Ecto neural progenitor cell (in vitro differentiated cells): Measurements from ENCODE around the gene IGSF3.

Source experiments
- DNase-seq: peaks from one replicate; pipeline ENCODE4 v3.0.0-alpha.2; 2018; ENCODE audit warnings: low spot score

IGSF3 gene

DNA sequence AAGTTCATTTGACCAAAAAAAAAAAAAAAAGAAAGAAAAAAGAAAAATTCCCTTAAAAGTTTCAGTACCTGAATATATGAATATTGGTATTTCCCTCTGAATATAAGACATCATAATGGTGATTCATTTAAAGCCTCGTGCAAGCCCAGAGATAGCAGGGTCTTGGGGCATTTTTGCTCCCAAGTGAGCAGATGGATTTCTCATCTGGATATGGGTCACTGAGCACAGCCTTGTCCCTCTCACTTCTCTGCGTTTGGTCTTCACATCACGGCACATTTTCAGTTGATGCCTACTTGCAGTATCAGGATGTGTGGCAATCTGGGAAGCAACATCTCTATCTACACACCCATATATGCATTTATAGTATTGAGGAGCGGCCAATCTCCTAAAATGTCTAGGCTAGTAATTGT lies 109.4 kb downstream of the IGSF3 start:
- DNase-seq, result no peak

GRCh38 chr1:116557323-116557878 lies 110.1 kb downstream of the IGSF3 start:
- no peak for DNase-seq

- no peak for DNase-seq
Measured at GRCh38 chr1:116556289-116557006, 111.1 kb downstream of the IGSF3 start.

GRCh38 chr1:116554924-116555323 lies 112.6 kb downstream of the IGSF3 start:
- no peak for DNase-seq

GRCh38 chr1:116553386-116554115 lies 114.0 kb downstream of the IGSF3 start:
- no peak for DNase-seq

DNA sequence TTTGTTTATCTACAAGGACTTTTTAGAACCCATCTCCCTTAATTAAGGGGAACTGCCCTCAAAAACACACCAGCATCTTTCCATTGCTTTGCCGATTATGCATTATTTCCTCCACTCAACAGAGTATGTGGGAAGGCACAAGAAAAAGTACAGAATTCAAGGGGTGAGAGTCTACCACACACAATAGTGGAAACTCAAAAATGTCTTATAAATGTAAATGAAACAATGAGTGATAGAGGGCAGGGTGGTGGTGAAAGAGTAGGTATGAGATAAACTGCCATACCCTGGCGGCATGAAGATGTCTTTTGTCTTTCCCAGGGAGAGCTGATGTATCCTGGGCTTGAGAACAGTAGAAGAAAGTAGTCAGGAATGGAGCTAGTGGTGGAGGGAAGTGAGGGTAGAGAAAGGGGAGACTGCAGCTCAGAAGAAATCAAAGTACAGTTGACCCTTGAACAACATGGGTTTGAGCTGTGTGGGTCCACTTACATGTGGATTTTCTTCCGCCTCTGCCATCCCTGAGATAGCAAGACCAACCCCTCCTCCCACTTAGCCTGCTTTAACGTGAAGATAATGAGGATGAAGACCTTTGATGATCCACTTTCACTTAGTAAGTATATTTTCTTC lies 121.1 kb downstream of the IGSF3 start:
- DNase-seq, result no peak

DNA sequence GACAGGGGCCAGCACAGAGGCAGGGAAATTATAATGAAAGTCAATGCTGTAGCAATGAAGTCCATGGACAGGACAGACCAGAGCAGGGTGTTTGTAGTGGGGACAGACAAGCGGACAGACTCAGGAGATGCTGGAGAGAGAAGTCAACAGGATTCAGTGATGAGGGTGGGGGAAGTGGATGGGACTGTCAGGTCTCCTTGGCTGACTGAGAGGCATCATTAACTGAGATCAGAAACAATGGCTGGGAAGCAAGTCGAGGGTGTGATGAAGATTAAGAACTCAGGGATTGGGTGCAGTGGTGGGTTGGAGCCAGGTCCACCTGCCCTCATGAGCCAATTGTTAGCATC lies 122.2 kb downstream of the IGSF3 start:
- DNase-seq, result no peak

DNA sequence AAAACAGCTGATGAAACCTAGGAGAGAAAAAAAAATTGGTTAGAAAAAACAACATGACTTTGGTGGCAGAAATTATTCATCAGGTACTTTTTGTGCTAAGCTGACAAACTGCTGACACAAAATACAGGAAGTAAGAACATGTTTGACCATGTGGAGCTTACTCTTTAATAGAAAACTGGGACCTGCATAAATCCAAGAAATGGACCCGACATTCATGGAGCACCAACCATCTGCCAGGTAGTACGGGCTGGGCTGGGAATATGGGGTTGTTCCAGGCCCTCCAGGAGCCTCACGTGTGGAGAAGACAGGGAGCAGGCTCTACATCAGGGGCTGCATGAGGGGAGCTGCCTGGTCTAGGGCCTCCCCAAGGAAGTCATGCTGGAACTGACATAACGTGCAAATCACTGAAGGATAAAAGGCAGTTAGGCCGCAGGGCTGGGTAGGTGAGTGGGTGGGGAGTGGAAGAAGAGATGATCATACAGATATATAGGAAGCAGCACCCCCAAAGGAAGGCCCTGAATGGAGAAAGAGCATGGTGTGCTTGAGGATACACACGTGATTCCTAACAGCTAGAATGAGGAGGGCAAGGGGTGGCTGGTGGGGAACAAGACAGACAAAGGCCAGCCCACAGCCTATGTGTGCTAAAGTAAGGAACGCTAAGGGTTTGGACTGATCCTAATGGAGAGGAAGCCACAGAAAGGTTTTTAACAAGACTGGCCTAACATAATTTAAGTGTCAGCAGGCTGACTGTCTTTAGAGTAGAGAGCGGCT lies 122.8 kb downstream of the IGSF3 start:
- DNase-seq, result no peak

- DNase-seq, result no peak
Measured at GRCh38 chr1:116540088-116540487, 127.4 kb downstream of the IGSF3 start.

GRCh38 chr1:116538544-116538943 lies 129.0 kb downstream of the IGSF3 start:
- DNase-seq, result no peak

DNA sequence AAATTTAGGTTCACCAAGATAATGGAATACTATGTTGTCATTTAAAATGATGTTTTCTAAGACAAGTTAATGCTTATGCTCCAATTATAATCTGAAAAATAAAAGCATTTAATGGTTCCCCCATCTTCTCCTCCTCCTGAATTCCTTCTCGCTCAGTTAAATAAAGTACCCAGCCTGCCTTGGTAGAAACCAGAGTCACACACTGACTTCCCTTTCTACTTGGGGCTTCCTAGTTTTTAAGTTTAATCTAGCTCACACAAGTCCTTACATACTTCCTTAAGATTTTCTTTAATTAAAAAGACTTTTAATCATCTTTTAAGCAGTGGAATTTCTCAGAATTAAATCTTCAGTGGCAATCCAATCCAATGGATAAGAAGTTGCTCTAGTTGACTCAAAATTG lies 129.6 kb downstream of the IGSF3 start:
- no peak for DNase-seq

DNA sequence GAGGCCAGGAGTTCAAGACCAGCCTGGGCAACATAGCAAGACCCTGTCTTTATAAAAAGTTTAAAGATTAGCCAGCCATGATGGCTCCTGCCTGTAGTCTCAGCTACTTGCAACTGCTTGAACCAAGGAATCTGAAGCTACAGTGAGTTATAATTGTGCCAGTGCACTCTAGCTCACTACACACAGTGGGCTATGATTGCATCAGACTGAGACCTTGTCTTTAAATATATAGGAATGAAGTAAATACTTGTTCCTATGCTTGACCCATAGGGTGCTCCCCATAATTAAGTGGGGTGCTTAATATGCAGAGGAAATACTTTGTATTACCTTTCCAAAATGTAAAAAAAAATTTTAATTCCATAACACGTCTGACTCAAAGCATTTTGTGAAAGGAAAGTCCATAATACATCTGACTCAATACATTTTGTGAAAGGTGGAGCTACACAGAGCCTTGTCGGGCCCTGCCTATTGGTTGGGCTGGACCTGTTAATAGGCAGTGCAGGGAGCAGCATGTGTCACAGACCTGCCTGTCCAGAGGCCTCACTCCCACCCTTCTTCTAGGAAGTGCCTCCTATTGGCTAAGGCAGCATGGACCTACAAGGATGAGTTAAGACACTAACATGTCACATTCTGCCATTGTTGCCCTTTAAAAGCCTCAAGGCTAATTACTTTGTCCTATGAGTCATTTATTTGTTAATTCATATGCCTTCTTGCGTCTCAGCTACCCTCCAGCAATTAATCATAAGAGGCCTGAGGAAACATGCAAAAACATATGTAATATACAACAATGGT lies 130.3 kb downstream of the IGSF3 start:
- DNase-seq, result no peak

GRCh38 chr1:116534014-116534739 lies 133.4 kb downstream of the IGSF3 start:
- no peak for DNase-seq

- no peak for DNase-seq
Measured at GRCh38 chr1:116533429-116533820, 134.1 kb downstream of the IGSF3 start.

- DNase-seq, result no peak
Measured at GRCh38 chr1:116532671-116533428, 134.7 kb downstream of the IGSF3 start.

DNA sequence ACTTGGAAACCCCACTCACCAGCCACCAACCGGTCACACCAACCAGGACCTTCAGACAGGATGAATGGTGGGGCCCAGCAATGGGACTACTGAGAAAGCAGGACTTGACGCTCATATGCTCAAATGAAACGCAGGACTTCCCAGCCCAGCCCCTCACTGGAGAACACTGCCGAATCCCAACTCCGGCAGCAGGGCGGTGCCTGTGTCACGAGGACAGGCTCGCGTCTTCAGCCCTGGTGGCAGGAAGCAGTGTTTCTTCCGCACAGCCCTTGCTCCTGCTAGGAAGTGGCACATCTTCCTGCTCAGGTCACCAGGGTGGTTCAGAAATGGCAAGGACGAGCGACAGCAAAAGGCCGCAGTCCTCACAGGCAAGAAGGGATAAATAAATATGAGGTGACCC lies 135.6 kb downstream of the IGSF3 start:
- no peak for DNase-seq

- no peak for DNase-seq
Measured at GRCh38 chr1:116529681-116530080, 137.9 kb downstream of the IGSF3 start.

GRCh38 chr1:116529199-116529631 lies 138.3 kb downstream of the IGSF3 start:
- DNase-seq, result no peak

DNA sequence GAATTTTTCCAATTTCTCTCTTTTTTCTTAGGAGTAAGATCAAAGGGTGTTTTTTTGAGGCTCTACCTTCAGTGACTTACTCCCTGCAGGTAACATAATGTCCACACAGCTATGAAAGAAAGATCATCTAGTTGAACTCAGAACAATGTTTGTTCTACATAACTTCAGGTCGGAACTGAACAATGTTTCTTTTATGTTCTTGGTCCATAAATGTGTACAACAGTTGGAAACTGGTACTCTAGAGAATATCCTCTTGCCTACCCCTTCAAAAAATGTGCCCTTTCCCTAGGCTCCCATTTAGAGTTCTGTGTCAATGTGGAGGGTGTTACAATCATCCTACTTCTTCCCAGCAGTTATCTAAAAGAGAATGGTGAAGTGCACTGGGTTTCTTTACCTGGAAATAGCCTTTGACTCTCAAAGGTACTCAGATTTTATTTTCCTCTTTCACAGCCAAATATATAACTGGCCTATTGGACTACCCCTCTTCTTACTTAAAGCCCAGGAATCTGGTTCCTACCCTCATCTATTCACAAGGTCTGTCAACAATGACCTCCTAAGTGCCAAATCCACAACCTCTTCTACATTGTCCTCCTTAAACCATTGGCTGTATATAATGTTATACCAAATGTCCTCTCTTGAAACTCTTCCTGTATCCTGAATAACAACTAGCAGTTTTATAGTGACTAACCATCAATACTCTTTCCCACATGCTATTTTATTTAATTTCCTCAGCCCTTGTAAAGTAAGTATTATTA lies 139.0 kb downstream of the IGSF3 start:
- no peak for DNase-seq
